ENCODE measurements around the gene SPATC1L. TPM values are rescaled to one million over a fixed set of nuclear protein-coding genes. Genes with fewer than 3 reads are reported as not detected.
"Not testable (repeated sequence)": the region's sequence is repeated elsewhere in the genome, so short reads cannot be mapped to it uniquely, and the experiment has no call there.

Gene SPATC1L
- polyA plus RNA-seq, 3 donors = 3.3 to 6.7 (median 5.8) TPM

DNA sequence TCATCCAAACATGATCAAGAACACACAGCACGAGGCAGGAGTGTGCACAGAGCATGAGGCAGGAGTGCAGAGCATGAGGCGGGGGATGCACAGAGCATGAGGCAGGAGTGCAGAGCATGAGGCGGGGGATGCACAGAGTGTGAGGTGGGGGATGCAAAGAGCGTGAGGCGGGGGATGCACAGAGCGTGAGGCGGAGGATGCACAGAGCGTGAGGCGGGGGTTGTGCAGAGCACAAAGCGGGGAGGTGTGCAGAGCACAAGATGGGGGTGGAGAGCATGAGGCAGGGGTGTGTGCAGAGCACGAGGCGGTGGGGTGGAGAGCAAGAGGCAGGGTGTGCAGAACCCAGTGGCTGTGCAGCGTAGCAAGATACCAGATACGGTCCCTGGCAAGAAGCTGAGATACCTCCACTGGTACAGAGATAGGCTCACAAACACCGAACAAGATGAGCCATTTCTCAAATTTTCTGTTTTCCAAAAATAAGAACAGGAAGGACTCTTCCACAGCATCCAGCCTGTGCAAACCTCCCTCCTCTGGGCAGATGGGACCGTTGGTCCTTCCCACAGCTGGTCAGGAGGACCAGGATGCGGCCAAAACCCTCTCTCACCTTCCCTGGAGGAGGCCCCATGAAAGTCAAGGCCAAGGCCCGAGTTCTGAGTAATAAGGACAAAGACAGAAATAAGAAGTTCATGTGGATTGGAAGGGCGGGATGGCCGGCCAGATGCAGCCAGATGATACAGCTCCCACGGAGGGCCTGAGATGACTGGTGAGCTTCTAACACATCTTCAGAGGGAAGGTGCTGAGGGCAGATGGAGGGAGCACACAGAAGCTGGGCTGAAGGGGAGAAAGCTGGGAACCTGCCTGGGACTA lies 12.0 kb downstream of the SPATC1L start:
- H3K27me3 ChIP-seq (ENCODE audit: control insufficient read depth in 2 of 2, insufficient read depth in 2 of 2, low read length in 2 of 2) = no peaks in the 10 kb centered on the region
- Mint-ChIP-seq H3K9me3 (peaks cover 17 to 32% (median 21%) of the 10 kb centered on the region in 7 donors), H3K27ac (peak overlapping the region in 1 of 7 donors; percentile 56), H3K4me3 (no peak overlapping the region), H3K4me1 (no peaks in the 10 kb centered on the region), H3K36me3 (no peaks in the 10 kb centered on the region), H3K27me3 (ENCODE audit: low read depth in 3 of 3) (peaks cover 2 to 5% (median 3%) of the 10 kb centered on the region in 3 donors)
- H3K4me3 ChIP-seq (replicated peaks in 1 of 3; ENCODE audit: low read depth in 2 of 3, low read length in 3 of 3) = no peak overlapping the region
- no peak overlapping the region for H3K9ac ChIP-seq (ENCODE audit: insufficient read depth, low read length, poor library complexity, severe bottlenecking)
- H3K4me2 ChIP-seq (replicated peaks; ENCODE audit: extremely low read depth, low read length, poor library complexity, severe bottlenecking) = no peak overlapping the region
- no peak for DNase-seq
- H3K27ac ChIP-seq (ENCODE audit: low read depth in 1 of 2, low read length in 2 of 2) = no peak overlapping the region
- no peak overlapping the region for H2AFZ ChIP-seq (ENCODE audit: insufficient read depth, low read depth, low read length, poor library complexity, severe bottlenecking)
- no peaks in the 10 kb centered on the region for H3K4me1 ChIP-seq (ENCODE audit: control insufficient read depth in 1 of 2, insufficient read depth in 2 of 2, low read length in 2 of 2)
- intact Hi-C loops (cut with micrococcal nuclease) = no loop called here
- no peaks in the 10 kb centered on the region for H4K20me1 ChIP-seq (ENCODE audit: insufficient read depth, low read length)
- 92% methylated on average over 17 of the region's 21 CpGs for WGBS (ENCODE audit: insufficient coverage)
- H3K79me2 ChIP-seq (ENCODE audit: insufficient read depth, low read length) = no peaks in the 10 kb centered on the region
- H3K36me3 ChIP-seq (replicated peaks in 1 of 2; ENCODE audit: control insufficient read depth in 1 of 2, insufficient read depth in 2 of 2, low read length in 2 of 2) = no peaks in the 10 kb centered on the region
- TF ChIP-seq, protein P1, sequence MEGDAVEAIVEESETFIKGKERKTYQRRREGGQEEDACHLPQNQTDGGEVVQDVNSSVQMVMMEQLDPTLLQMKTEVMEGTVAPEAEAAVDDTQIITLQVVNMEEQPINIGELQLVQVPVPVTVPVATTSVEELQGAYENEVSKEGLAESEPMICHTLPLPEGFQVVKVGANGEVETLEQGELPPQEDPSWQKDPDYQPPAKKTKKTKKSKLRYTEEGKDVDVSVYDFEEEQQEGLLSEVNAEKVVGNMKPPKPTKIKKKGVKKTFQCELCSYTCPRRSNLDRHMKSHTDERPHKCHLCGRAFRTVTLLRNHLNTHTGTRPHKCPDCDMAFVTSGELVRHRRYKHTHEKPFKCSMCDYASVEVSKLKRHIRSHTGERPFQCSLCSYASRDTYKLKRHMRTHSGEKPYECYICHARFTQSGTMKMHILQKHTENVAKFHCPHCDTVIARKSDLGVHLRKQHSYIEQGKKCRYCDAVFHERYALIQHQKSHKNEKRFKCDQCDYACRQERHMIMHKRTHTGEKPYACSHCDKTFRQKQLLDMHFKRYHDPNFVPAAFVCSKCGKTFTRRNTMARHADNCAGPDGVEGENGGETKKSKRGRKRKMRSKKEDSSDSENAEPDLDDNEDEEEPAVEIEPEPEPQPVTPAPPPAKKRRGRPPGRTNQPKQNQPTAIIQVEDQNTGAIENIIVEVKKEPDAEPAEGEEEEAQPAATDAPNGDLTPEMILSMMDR (IDR thresholded peaks at IDR 0.05) = no peak
- peaks cover 0 to 15% of the 10 kb centered on the region in 2 donors for H3K9me3 ChIP-seq (replicated peaks in 1 of 2; ENCODE audit: control insufficient read depth in 1 of 2, insufficient read depth in 1 of 2, low read length in 2 of 2)

DNA sequence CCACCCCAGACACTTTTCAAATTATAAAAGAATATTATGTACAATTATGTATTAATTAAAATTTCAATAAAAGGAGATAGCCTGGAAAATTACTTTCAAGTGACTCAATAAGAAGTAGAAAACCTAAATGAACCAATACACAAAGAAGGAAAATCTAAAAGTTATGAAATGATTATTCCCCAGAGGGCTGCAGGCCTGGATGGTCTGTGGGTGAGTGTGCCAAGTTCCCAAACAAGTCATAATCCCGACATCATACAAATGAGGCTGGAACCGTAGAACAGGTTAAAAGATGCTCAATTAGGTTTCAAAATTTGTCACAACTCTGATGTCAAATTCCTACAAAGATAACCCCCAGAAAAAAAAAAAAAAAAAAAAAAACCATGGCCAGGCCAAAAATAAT lies 12.7 kb downstream of the SPATC1L start:
- Histone ChIP-seq H4K20me1 (ENCODE audit: insufficient read depth, low read length) (no peaks in the 10 kb centered on the region), H3K36me3 (replicated peaks in 1 of 2; ENCODE audit: control insufficient read depth in 1 of 2, insufficient read depth in 2 of 2, low read length in 2 of 2) (no peaks in the 10 kb centered on the region), H3K4me3 (replicated peaks in 1 of 3; ENCODE audit: low read depth in 2 of 3, low read length in 3 of 3) (no peak overlapping the region), H3K27ac (ENCODE audit: low read depth in 1 of 2, low read length in 2 of 2) (no peak overlapping the region), H3K27me3 (ENCODE audit: control insufficient read depth in 2 of 2, insufficient read depth in 2 of 2, low read length in 2 of 2) (no peaks in the 10 kb centered on the region), H3K4me2 (replicated peaks; ENCODE audit: extremely low read depth, low read length, poor library complexity, severe bottlenecking) (no peak overlapping the region), H3K9me3 (replicated peaks in 1 of 2; ENCODE audit: control insufficient read depth in 1 of 2, insufficient read depth in 1 of 2, low read length in 2 of 2) (peaks cover 0 to 15% of the 10 kb centered on the region in 2 donors), H2AFZ (ENCODE audit: insufficient read depth, low read depth, low read length, poor library complexity, severe bottlenecking) (no peak overlapping the region), H3K79me2 (ENCODE audit: insufficient read depth, low read length) (no peaks in the 10 kb centered on the region), H3K9ac (ENCODE audit: insufficient read depth, low read length, poor library complexity, severe bottlenecking) (no peak overlapping the region), H3K4me1 (ENCODE audit: control insufficient read depth in 1 of 2, insufficient read depth in 2 of 2, low read length in 2 of 2) (no peaks in the 10 kb centered on the region)
- Mint-ChIP-seq H3K4me1 (no peaks in the 10 kb centered on the region), H3K36me3 (peaks cover 0 to 1% of the 10 kb centered on the region in 2 donors), H3K9me3 (peaks cover 14 to 28% (median 18%) of the 10 kb centered on the region in 7 donors), H3K27ac (no peak overlapping the region), H3K27me3 (ENCODE audit: low read depth in 3 of 3) (peaks cover 2 to 5% (median 3%) of the 10 kb centered on the region in 3 donors), H3K4me3 (no peak overlapping the region)
- WGBS (ENCODE audit: insufficient coverage) = 100% methylated on average over 1 of the region's 2 CpGs
- TF ChIP-seq, protein P1 (IDR thresholded peaks at IDR 0.05) = no peak
- DNase-seq = no peak
- intact Hi-C loops (cut with micrococcal nuclease) = no loop called here

DNA sequence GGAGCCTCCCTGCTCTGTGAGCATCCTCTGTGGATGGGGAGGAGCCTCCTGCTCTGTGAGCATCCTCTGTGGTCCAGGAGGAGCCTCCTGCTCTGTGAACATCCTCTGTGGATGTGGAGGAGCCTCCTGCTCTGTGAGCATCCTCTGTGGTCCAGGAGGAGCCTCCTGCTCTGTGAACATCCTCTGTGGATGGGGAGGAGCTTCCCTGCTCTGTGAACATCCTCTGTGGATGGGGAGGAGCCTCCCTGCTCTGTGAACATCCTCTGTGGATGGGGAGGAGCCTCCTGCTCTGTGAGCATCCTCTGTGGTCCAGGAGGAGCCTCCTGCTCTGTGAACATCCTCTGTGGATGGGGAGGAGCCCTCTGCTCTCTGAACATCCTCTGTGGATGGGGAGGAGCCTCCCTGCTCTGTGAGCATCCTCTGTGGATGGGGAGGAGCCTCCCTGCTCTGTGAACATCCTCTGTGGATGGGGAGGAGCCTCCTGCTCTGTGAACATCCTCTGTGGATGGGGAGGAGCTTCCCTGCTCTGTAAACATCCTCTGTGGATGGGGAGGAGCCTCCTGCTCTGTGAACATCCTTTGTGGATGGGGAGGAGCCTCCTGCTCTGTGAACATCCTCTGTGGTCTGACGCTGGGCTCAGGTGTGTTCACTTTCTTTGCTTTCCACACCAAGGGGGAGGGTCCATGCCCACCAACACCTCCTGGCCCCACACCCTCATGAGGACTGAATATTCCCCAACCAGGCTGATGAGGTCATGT lies 13.6 kb downstream of the SPATC1L start:
- H3K4me3 ChIP-seq (replicated peaks in 1 of 3; ENCODE audit: low read depth in 2 of 3, low read length in 3 of 3); H3K27ac Mint-ChIP-seq; H3K27ac ChIP-seq (ENCODE audit: low read depth in 1 of 2, low read length in 2 of 2); H3K9ac ChIP-seq (ENCODE audit: insufficient read depth, low read length, poor library complexity, severe bottlenecking); H3K36me3 Mint-ChIP-seq; H3K4me2 ChIP-seq (replicated peaks; ENCODE audit: extremely low read depth, low read length, poor library complexity, severe bottlenecking); H3K27me3 ChIP-seq (ENCODE audit: control insufficient read depth in 2 of 2, insufficient read depth in 2 of 2, low read length in 2 of 2); H3K4me1 ChIP-seq (ENCODE audit: control insufficient read depth in 1 of 2, insufficient read depth in 2 of 2, low read length in 2 of 2); H4K20me1 ChIP-seq (ENCODE audit: insufficient read depth, low read length); H3K4me3 Mint-ChIP-seq; intact Hi-C loops (cut with micrococcal nuclease); DNase-seq; H3K36me3 ChIP-seq (replicated peaks in 1 of 2; ENCODE audit: control insufficient read depth in 1 of 2, insufficient read depth in 2 of 2, low read length in 2 of 2); H3K79me2 ChIP-seq (ENCODE audit: insufficient read depth, low read length); H2AFZ ChIP-seq (ENCODE audit: insufficient read depth, low read depth, low read length, poor library complexity, severe bottlenecking); H3K4me1 Mint-ChIP-seq; H3K27me3 Mint-ChIP-seq (ENCODE audit: low read depth in 3 of 3): not testable (repeated sequence)
- no CpG with 5 or more reads among the region's 1 CpG for WGBS (ENCODE audit: insufficient coverage)
- H3K9me3 Mint-ChIP-seq = peaks cover 10 to 24% (median 17%) of the 10 kb centered on the region in 7 donors
- H3K9me3 ChIP-seq (replicated peaks in 1 of 2; ENCODE audit: control insufficient read depth in 1 of 2, insufficient read depth in 1 of 2, low read length in 2 of 2) = peaks cover 0 to 15% of the 10 kb centered on the region in 2 donors

All from CD14-positive monocyte (primary cell).